A673 (cell line): ENCODE results near the gene RAP1GAP.

Experiments used
- CTCF ChIP-seq: fragments of 300-800, 200-600 bp; sonication (generic); conservative IDR thresholded peaks from 2 replicates; pipeline ENCODE4 v1.5.1; 2017; ENCODE audit warnings: low read depth, mild to moderate bottlenecking, antibody characterized with exemption, low read length, moderate library complexity, mixed read lengths
- EZH2 ChIP-seq: fragments of 200-600 bp; sonication (generic); IDR thresholded peaks from 2 replicates; pipeline ENCODE4 v1.6.1; 2017; ENCODE audit warnings: borderline replicate concordance, low read depth, mild to moderate bottlenecking, mixed read lengths, antibody characterized with exemption, low read length; ENCODE audit not compliant: poor library complexity, severe bottlenecking

GRCh38 chr1:21666576-21667320 lies 2.4 kb downstream of the RAP1GAP start:
- TF ChIP-seq CTCF (no peak), EZH2 (no peak)
